H1 (cell line): Measurements from ENCODE around the gene PGA5. TPM values are rescaled to one million over a fixed set of nuclear protein-coding genes. Genes with fewer than 3 reads are reported as not detected.
"Not testable (repeated sequence)": the region's sequence is repeated elsewhere in the genome, so short reads cannot be mapped to it uniquely, and the experiment has no call there.

ENCODE experiments used
- CTCF ChIA-PET: fragments of 300-600 bp; sonication (Branson Sonifier 250); formaldehyde crosslinking; loops from one replicate; lab custom pipeline; 2021; ENCODE audit not compliant: partially characterized antibody; lab: Charles Lee
- POLR2A ChIA-PET: fragments of 300-600 bp; sonication (Branson Sonifier 250); formaldehyde crosslinking; loops from one replicate; lab custom pipeline; 2021; ENCODE audit warnings: inconsistent platforms; ENCODE audit not compliant: partially characterized antibody; lab: Charles Lee
- DNase-seq, 2 experiments: peaks; one replicate each; pipeline versions ENCODE4 v3.0.0 to v3.0.0-alpha.2; 2010 to 2022; ENCODE audit warnings: low spot score in 2 of 2, low read depth in 1 of 2, mixed read lengths in 1 of 2
- FAIRE-seq: peaks from 2 replicates; lab custom pipeline; 2011; peaks lifted over from hg19 to GRCh38; lab: Jason Lieb, UNC
- H2AFZ ChIP-seq: 2 replicates; pipeline ENCODE4 v1.8.1; 2012; ENCODE audit warnings: low read length, inconsistent platforms
- H2AK5ac ChIP-seq: 2 replicates; pipeline ENCODE4 v1.6.1; 2013; ENCODE audit warnings: low read depth, low read length
- H2BK120ac ChIP-seq: replicated peaks from 2 replicates; pipeline ENCODE3; 2013; ENCODE audit warnings: low read depth, low read length, inconsistent platforms
- H2BK12ac ChIP-seq: 2 replicates; pipeline ENCODE4 v1.6.1; 2013; ENCODE audit warnings: low read depth, low read length
- H2BK15ac ChIP-seq: 2 replicates; pipeline ENCODE4 v1.6.1; 2013; ENCODE audit warnings: low read length
- H2BK20ac ChIP-seq: 2 replicates; pipeline ENCODE4 v1.6.1; 2013; ENCODE audit warnings: low read length
- H2BK5ac ChIP-seq: 2 replicates; pipeline ENCODE4 v1.6.1; 2013; ENCODE audit warnings: low read depth, low read length
- H3K14ac ChIP-seq: 2 replicates; pipeline ENCODE4 v1.6.1; 2013; ENCODE audit warnings: inconsistent platforms; ENCODE audit not compliant: insufficient read length
- H3K18ac ChIP-seq: 2 replicates; pipeline ENCODE4 v1.6.1; 2013; ENCODE audit warnings: low read length; ENCODE audit errors: extremely low read depth
- H3K23ac ChIP-seq: 2 replicates; pipeline ENCODE4 v1.6.1; 2013; ENCODE audit warnings: inconsistent platforms; ENCODE audit not compliant: insufficient read length
- H3K23me2 ChIP-seq: 2 replicates; pipeline ENCODE4 v1.6.1; 2013; ENCODE audit warnings: low read depth, low read length
- H3K27ac ChIP-seq: 2 replicates; pipeline ENCODE4 v1.6.1; 2011; ENCODE audit warnings: low read depth, low read length, inconsistent platforms
- H3K27me3 ChIP-seq, 4 experiments: replicated peaks in 1 of 4; 1 replicate in 1 of 4; 2 replicates in 3 of 4; pipeline versions ENCODE4 v1.6.1 to v1.8.1; 2011 to 2013; ENCODE audit warnings: low read length in 3 of 4, mild to moderate bottlenecking in 3 of 4, inconsistent platforms in 2 of 4, mixed read lengths in 2 of 4, moderate library complexity in 1 of 4; ENCODE audit not compliant: control insufficient read depth in 3 of 4, insufficient read depth in 3 of 4; ENCODE audit errors: extremely low read depth in 1 of 4
- H3K36me3 ChIP-seq, 4 experiments: 2 replicates each; pipeline versions ENCODE4 v1.6.1 to v1.8.1; 2011 to 2013; ENCODE audit warnings: mild to moderate bottlenecking in 4 of 4, low read length in 3 of 4, moderate library complexity in 2 of 4, control low read depth in 1 of 4, inconsistent platforms in 1 of 4; ENCODE audit not compliant: insufficient read depth in 4 of 4, control insufficient read depth in 2 of 4
- H3K4ac ChIP-seq: replicated peaks from 2 replicates; pipeline ENCODE3; 2013; ENCODE audit warnings: low read length, low read depth, mixed read lengths, inconsistent platforms; ENCODE audit not compliant: insufficient read length
- H3K4me1 ChIP-seq, 4 experiments: replicated peaks in 1 of 4; 1 replicate in 1 of 4; 2 replicates in 3 of 4; pipeline versions ENCODE4 v1.6.1 to v1.8.1; 2011 to 2013; ENCODE audit warnings: low read length in 3 of 4, inconsistent platforms in 2 of 4, mixed read lengths in 1 of 4; ENCODE audit not compliant: insufficient read depth in 4 of 4, control insufficient read depth in 3 of 4
- H3K4me2 ChIP-seq, 2 experiments: 2 replicates each; pipeline versions ENCODE4 v1.6.1 to v1.8.1; 2011 to 2013; ENCODE audit warnings: low read depth in 2 of 2, low read length in 2 of 2, control low read depth in 1 of 2, inconsistent platforms in 1 of 2, mild to moderate bottlenecking in 1 of 2; ENCODE audit not compliant: insufficient read depth in 1 of 2
- H3K4me3 ChIP-seq, 4 experiments: fragments of 200-600, 300-600 bp in 1 of 4; sonication (generic), shearing (Covaris generic), sonication (Bioruptor Twin) in 1 of 4; 2 replicates each; pipeline versions ENCODE4 v1.5.1 to v1.8.1; 2011 to 2016; ENCODE audit warnings: low read length in 4 of 4, low read depth in 3 of 4, control low read depth in 2 of 4, inconsistent platforms in 2 of 4, mild to moderate bottlenecking in 2 of 4, mixed read lengths in 1 of 4, moderate library complexity in 1 of 4; ENCODE audit not compliant: insufficient read depth in 2 of 4; ENCODE audit errors: extremely low read depth in 1 of 4
- H3K56ac ChIP-seq: replicated peaks from 2 replicates; pipeline ENCODE3; 2013; ENCODE audit warnings: low read depth, mild to moderate bottlenecking, mixed read lengths, low read length, inconsistent platforms; ENCODE audit not compliant: insufficient read length
- H3K79me1 ChIP-seq: 2 replicates; pipeline ENCODE4 v1.6.1; 2013; ENCODE audit warnings: low read depth, low read length, control low read depth
- H3K79me2 ChIP-seq, 2 experiments: 2 replicates each; pipeline versions ENCODE4 v1.6.1 to v1.8.1; 2012 to 2013; ENCODE audit warnings: low read length in 2 of 2, mild to moderate bottlenecking in 2 of 2, inconsistent platforms in 1 of 2; ENCODE audit not compliant: insufficient read depth in 2 of 2, control insufficient read depth in 1 of 2
- H3K9ac ChIP-seq, 4 experiments: replicated peaks in 1 of 4; 1 replicate in 1 of 4; 2 replicates in 3 of 4; pipeline versions ENCODE4 v1.6.1 to v1.8.1; 2011 to 2013; ENCODE audit warnings: low read depth in 3 of 4, low read length in 3 of 4, control low read depth in 2 of 4, mild to moderate bottlenecking in 2 of 4, moderate library complexity in 2 of 4, inconsistent platforms in 1 of 4; ENCODE audit errors: extremely low read depth in 1 of 4
- H3K9me3 ChIP-seq, 2 experiments: 2 replicates each; pipeline versions ENCODE4 v1.6.1 to v1.8.1; 2012 to 2013; ENCODE audit warnings: mild to moderate bottlenecking in 2 of 2, moderate library complexity in 2 of 2, control low read depth in 1 of 2, inconsistent platforms in 1 of 2, low read depth in 1 of 2, low read length in 1 of 2, mixed read lengths in 1 of 2; ENCODE audit not compliant: insufficient read depth in 2 of 2
- H4K20me1 ChIP-seq, 2 experiments: replicated peaks in 1 of 2; 2 replicates each; pipeline versions ENCODE3 to v1.8.1; 2011 to 2013; ENCODE audit warnings: inconsistent platforms in 2 of 2, low read length in 2 of 2, mild to moderate bottlenecking in 1 of 2; ENCODE audit not compliant: insufficient read depth in 2 of 2, control insufficient read depth in 1 of 2
- H4K5ac ChIP-seq: 2 replicates; pipeline ENCODE4 v1.6.1; 2013; ENCODE audit warnings: low read length, low read depth, mixed read lengths, inconsistent platforms; ENCODE audit not compliant: insufficient read length
- H4K8ac ChIP-seq: 2 replicates; pipeline ENCODE4 v1.8.0; 2013; ENCODE audit warnings: mild to moderate bottlenecking, moderate library complexity, low read length, inconsistent platforms; ENCODE audit not compliant: insufficient read depth; ENCODE audit errors: extremely low read depth
- H4K91ac ChIP-seq: replicated peaks from 2 replicates; pipeline ENCODE3; 2013; ENCODE audit warnings: low read length, mixed read lengths, inconsistent platforms; ENCODE audit not compliant: insufficient read length
- WGBS, 2 experiments: shearing (Covaris generic) in 1 of 2; methylation state at CpG; one replicate each; pipeline versions ENCODE4 v1.1.6 to v1.1.7; 2013 to 2015; ENCODE audit warnings: low lambda C conversion rate in 2 of 2, mixed read lengths in 2 of 2, inconsistent platforms in 1 of 2, low coverage in 1 of 2, missing lambda C conversion rate in 1 of 2; ENCODE audit not compliant: insufficient replicate concordance in 2 of 2, insufficient coverage in 1 of 2, insufficient read length in 1 of 2; ENCODE audit errors: extremely low coverage in 1 of 2, missing lambda C conversion rate in 1 of 2; 5-methylcytosine and 5-hydroxymethylcytosine counted together
- polyA plus RNA-seq, 7 experiments: library from polyadenylated mRNA; depleted of rRNA in 3 of 7; stranded (reverse) in 5 of 7; unstranded in 2 of 7; fragments of >200 nt in 5 of 7; fragments of 200-250 nt in 2 of 7; gene quantifications; 1 replicate in 5 of 7; 2 replicates in 1 of 7; 4 replicates in 1 of 7; pipeline versions ENCODE4 v1.2.1 to v1.2.3, GENCODE V29; 2011 to 2013; ENCODE audit warnings: missing spikeins in 2 of 7, mixed read lengths in 2 of 7
- total RNA-seq: library from RNA; stranded (reverse); fragmentation: NEBNext Ultra II Directional; extraction: Animal tissue kit (Norgen Biotek cat#: 25700); gene quantifications from 2 replicates; pipeline ENCODE4 v1.2.1, GENCODE V29; 2021

PGA5 gene
- total and polyA plus RNA-seq, 2 of the 8 experiments (the other 6 are each of a cell fraction or from before 2014, with no cell fraction given), result 0.67 to 2.0 TPM

GRCh38 chr11:61203873-61204272 lies 37.1 kb upstream of the PGA5 start:
- DNase-seq, CTCF ChIA-PET: not testable (repeated sequence)

GRCh38 chr11:61204502-61205059 lies 36.4 kb upstream of the PGA5 start:
- H3K79me1 ChIP-seq, H4K91ac ChIP-seq, H3K79me2 ChIP-seq, H3K27ac ChIP-seq, H2BK120ac ChIP-seq, H3K27me3 ChIP-seq, H4K20me1 ChIP-seq, H3K9ac ChIP-seq, H3K18ac ChIP-seq, H2BK12ac ChIP-seq, H3K14ac ChIP-seq, H3K23ac ChIP-seq, H2BK20ac ChIP-seq, H2AK5ac ChIP-seq, H3K4ac ChIP-seq, H2AFZ ChIP-seq, DNase-seq, H3K4me1 ChIP-seq, H2BK15ac ChIP-seq, H3K23me2 ChIP-seq, H3K56ac ChIP-seq, POLR2A ChIA-PET, FAIRE-seq, CTCF ChIA-PET, H4K5ac ChIP-seq, H3K4me2 ChIP-seq, H2BK5ac ChIP-seq, H3K4me3 ChIP-seq, H3K9me3 ChIP-seq, H3K36me3 ChIP-seq: not testable (repeated sequence)
- WGBS, 2 experiments, result 87% methylated on average over 14 of the region's 14 CpGs; no CpG with 5 or more reads in 1 of the 2 experiments
- 0 out of 2 replicates have a peak overlapping the region, but pooled peaks have one; percentile 51 for H4K8ac ChIP-seq

More at GRCh38 chr11:61203873-61204272, 37.1 kb upstream of the PGA5 start:
- POLR2A ChIA-PET, H2BK12ac ChIP-seq, H2BK15ac ChIP-seq, H3K14ac ChIP-seq, H2BK120ac ChIP-seq, H3K79me2 ChIP-seq, H4K20me1 ChIP-seq, H3K9me3 ChIP-seq, H4K8ac ChIP-seq, H2BK20ac ChIP-seq, H3K9ac ChIP-seq, H3K4me2 ChIP-seq, H2AK5ac ChIP-seq, H3K4me1 ChIP-seq, H3K4ac ChIP-seq, H3K27me3 ChIP-seq, H3K23me2 ChIP-seq, H4K5ac ChIP-seq, H3K79me1 ChIP-seq, H3K36me3 ChIP-seq, H3K4me3 ChIP-seq, H3K27ac ChIP-seq, H3K23ac ChIP-seq, H3K18ac ChIP-seq, H3K56ac ChIP-seq, H2AFZ ChIP-seq, FAIRE-seq, H2BK5ac ChIP-seq, H4K91ac ChIP-seq: not testable (repeated sequence)
- no CpG with 5 or more reads among the region's 5 CpGs for WGBS, 2 experiments
